NCI-H1694 (cell line): Measurements from ENCODE around the gene RGS6.

Experiments used
- DNase-seq: peaks from one replicate; lab custom pipeline; 2025; lab: John Stamatoyannopoulos, UW

RGS6 gene

DNA sequence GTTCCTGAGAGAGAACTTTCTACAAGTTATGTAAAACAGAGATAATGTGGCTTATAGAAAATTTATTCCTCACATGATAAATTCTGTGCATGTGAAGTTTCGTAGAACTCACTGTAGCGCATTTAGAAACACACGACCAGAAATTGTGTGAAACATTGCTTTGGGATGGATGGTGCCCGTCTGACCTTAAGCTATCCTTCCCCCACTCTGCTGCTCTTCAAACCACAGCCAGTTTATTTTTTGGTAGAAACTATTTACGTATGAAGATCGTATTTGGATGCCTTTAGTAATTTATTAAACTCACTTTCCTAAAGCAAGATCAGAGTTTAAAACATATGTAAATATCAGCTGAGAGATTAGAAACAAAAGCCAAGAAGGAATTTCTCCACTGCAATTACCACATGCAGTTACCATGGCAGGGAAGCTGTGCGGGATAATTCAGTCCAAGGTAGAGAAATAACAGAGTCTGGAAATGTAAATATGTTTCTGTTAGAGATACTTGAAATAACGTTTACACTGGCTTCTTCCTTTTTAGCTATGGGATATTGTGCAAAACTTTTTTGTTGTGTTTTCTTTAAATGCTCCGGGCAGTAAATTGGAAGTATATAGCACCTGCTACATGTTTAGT is 382.7 kb downstream of the RGS6 start:
- DNase-seq = no peak

- no peak for DNase-seq
Observed at GRCh38 chr14:72315714-72316113, 383.5 kb downstream of the RGS6 start.

DNA sequence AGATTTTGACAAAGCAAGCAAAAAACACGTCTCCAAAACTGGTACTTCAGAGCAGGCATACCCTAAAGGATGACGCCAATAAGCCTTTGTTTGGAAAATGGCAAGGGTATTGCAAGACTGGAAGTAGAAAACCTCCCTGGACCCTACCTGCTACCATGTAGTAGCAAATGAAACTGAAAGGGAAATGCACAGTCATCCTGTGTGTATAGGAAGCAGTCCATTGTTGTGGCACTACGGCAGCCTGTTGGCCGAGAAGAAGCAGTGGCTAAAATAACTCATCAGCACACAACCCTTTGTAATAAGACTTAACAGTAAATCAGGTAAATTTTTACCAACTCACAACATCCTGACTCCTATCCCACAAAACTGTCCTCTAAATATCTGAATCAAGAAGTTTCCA is 386.4 kb downstream of the RGS6 start:
- DNase-seq = no peak

DNA sequence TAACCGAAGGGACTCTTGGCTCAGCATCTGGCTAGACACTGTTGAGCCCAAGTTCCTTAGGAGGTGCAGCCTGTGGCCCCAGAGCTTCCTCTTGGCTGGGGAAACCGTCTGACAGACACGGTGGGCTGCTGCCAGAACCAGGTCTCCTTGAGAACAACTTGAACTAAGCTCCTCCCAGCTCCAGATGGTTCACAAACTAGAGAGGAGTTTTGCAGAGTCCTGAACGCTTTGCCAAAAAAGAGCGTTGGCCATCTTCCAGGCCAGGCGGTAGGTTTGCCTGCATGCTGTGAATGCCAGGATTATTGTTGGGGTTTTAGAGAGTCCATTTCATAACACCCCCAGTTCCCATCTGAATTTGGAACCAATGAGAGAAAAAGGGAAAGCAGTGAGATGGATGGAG is 399.8 kb downstream of the RGS6 start:
- DNase-seq = peak; percentile 37

- DNase-seq = no peak
Observed at GRCh38 chr14:72332871-72333270, 400.6 kb downstream of the RGS6 start.

GRCh38 chr14:72333357-72333756 is 401.1 kb downstream of the RGS6 start:
- no peak for DNase-seq

DNA sequence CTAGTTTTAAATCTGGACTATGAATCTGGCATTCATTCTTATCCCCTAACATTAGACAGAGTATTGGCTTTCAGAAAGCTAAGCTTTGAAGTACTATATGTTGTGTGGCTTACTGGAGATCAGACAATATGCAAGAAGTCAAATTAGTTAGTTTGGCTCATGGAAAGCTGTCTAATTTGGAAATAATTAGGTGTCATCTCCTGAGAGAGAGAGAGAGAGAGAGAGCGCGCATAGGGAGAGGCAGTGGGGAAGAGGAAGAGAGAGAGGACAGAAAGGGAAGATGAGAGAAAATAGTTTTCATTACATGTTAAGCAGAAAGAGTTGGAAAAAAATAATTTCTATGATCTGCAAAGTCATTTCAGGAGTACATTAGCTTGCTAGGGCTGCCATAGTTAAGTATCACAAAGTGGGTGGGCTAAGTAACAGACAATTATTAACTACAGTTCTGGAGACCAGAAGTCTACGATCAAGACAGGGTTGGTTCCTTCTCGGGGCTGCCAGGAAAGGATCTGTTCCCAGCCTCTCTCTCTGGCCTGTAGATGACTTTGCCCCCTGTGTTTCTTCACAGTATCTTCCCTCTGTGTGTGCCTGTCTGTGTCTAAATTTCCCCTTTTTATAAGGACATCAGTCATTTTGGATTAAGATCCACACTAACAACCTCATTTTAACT is 404.2 kb downstream of the RGS6 start:
- DNase-seq = no peak

GRCh38 chr14:72341237-72341636 is 409.0 kb downstream of the RGS6 start:
- DNase-seq = no peak

- no peak for DNase-seq
Observed at GRCh38 chr14:72341686-72342085, 409.5 kb downstream of the RGS6 start.

DNA sequence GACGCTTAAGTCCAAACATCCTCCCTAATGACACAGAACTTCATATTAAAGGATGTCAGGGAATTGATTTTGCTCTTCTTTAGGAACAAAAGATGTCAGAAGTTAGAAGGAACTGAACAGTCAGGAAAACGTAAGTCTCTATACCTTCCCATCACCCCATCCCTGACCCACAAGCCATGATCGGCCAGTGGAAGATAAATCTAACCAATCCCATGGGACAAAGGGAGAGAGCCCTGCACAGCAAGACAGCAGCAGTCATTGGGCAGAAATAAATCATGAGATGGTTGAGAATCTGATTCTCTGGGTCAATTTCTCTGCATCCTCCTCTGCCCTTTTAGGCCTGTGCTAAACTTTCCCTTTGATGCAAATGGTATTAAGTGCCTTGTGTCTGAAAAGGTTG is 414.9 kb downstream of the RGS6 start:
- DNase-seq = no peak

- no peak for DNase-seq
Observed at GRCh38 chr14:72350215-72350614, 418.0 kb downstream of the RGS6 start.

DNA sequence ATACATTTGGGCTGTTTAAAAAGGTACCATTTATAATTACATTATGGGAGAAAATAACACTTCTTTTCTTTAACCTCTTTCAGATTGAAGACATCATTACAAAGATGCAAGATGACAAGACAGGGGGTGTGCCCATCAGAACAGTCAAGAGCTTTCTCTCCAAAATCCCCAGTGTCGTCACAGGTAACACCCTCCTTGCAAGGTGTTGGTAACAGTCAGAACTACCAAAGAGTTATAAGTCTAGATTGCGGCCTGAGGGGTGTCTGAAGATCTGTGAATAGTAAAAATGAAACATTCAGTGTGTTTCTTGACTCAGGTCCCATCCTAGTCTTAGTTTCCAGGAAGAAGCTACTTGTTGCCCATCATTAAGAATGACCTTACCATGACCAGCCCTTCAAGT is 419.8 kb downstream of the RGS6 start:
- DNase-seq = no peak

DNA sequence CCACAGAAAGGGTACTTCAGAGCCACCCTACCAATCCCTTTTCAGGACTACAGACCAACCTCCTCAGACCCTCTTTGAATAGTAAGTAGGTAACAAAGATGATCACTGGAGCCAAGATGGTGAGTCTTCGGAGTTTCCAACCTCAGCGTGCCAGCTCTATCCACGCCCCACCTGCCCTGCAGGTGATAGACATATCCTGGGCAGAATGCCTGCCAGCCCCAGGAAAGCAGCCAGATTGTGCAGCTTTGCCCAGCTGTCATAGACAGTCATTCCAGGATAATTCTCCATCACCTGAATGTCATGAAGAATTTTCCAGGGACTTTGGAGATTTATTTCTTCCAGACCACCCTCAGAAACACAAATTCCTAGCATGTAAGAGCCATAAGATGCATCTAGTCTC is 434.4 kb downstream of the RGS6 start:
- DNase-seq = no peak

- DNase-seq = no peak
Observed at GRCh38 chr14:72369106-72369505, 436.9 kb downstream of the RGS6 start.

DNA sequence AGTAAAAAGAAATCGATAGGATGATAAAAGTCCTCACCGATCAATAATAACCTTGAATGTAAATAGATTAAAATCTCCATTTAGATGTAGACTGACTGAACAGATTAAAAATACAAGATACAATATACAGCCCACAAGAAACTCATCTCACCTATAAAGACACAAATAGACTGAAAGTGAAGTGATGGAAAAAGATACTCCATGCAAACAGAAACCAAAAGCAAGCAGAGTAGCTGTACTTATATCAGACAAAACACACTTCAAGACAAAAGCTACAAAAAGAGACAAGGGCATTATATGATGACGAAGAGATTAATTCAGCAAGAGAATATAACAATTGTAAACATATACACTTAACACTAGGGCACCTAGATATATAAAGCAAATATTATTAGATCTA is 444.8 kb downstream of the RGS6 start:
- DNase-seq = no peak

DNA sequence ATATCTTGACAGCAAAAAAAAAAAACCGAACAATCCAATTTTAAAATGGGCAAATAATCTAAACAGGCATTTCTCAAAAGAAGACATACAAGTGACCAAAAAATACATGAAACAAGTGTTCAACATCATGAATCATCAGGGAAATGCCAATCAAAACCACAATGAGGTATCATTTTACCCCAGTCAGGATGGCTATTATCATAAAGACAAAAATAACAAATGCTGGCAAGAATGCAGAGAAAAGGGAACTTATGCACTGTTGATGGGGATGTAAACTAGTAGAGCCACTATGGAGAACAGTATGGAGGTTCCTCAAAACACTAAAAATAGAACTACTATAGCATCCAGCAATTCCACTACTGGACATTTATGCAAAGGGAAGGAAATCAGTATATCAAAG is 448.2 kb downstream of the RGS6 start:
- DNase-seq = no peak

GRCh38 chr14:72383865-72384264 is 451.6 kb downstream of the RGS6 start:
- no peak for DNase-seq

GRCh38 chr14:72387726-72388125 is 455.5 kb downstream of the RGS6 start:
- no peak for DNase-seq

DNA sequence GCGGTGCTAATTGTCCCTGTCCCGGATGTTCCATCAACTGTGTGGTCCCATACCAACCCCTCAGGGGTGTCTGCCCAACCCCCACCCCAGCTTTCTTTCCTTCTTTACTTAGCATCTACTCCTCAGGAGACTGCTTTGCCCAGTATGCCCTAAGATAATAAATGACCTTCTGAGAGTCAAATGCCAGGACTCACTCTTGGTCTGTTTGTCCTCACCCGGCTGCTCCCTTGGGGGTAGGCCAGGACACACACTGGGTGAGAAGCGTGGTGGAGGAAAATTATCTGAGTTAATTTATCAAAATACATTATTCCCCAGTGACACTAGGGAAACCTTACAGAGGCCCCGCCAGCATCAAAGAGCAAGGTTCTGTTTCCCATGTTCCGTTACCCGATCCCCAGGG is 457.0 kb downstream of the RGS6 start:
- no peak for DNase-seq

DNA sequence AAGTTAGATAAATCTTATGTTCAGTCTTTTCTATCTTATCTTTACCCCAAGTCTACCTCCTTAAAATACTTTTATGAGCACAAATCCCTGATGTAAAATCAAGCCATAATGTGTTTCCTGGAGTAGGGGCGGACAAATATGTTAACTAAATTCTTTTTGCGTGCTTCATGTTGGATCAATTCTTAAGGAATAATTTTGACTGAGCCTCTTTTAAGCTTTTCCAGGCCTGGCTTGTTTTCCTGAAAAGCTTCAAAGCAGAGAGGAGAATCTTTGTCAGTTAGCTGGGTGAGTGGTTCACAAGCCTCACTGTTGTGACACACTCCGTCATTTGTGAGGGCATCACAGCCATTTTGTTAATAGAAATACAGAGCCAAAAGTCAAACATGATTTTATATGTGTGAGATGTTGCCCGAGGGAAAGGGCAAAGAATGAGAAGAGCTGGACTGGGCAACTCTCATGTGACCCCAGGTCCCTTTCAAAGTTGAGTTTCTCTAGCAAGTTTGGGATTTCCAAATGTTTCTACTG is 468.9 kb downstream of the RGS6 start:
- no peak for DNase-seq

DNA sequence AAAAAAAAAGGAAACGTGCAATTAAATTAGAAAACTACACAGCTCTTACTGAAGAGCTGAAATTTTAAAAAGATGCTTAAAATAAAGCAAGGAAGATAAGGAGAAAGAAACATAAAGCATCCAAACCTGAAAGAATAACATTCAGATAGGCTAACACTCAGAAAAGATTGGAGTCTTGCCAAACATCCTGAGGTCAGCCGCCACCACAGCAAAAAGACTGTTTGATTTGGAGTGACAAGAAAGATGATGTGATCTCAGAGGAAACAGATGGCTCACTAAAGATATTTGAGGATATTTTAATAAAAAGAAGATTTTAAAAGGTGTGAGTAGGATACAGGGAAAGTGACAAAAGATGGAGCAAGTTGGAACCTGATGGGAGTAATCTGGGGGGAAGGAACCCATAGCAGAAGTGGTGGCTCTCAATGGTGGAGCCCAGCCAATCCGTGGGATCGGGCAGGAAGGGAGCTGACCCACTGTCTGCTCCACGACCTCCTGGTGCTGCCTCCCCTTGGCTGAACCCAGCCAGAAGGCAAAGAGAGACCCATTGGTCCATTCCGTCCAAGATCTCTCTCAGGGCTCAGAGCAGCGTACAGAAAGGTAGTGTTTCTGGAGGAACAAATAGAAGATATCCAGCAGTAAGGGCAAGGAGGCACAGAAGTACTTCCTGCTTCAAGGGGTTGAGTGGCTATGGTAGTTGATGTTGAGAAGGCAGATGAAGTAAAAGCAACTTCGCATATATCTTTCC is 469.6 kb downstream of the RGS6 start:
- DNase-seq = no peak

DNA sequence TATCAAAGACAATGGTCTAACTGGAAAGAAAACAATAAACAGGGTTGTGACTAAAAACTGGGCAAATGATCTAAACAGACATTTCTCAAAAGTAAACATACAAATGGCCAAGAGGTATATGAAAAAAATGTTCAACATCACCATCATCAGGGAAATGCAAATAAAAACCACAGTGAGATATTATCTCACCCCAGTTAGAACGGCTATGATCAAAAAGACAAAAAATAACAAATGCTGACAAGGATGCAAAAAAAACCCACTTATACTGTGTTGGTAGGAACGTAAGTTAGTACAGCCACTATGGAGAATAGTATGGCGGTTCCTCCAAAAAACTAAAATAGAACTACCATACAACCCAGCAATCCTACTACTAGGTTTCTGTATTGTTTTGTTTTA is 470.1 kb downstream of the RGS6 start:
- DNase-seq = no peak

- DNase-seq = no peak
Observed at GRCh38 chr14:72404106-72404774, 472.0 kb downstream of the RGS6 start.
